ENCODE measurements around the gene NSF.

Gene NSF

GRCh38 chr17:46777943-46778915 lies 187.8 kb downstream of the NSF start:
- Histone ChIP-seq H3K4me3 (replicated peaks; ENCODE audit: insufficient read depth, low read length) (no peak overlapping the region), H3K27ac (replicated peaks) (no peak overlapping the region), H3K27me3 (ENCODE audit: insufficient read depth, poor library complexity, severe bottlenecking) (peaks cover 15% of the 10 kb centered on the region)
- no peak for TF ChIP-seq SPI1 (IDR thresholded peaks at IDR 0.05; ENCODE audit: borderline replicate concordance, low read depth)
- no peak for TF ChIP-seq CTCF (IDR thresholded peaks at IDR 0.05; ENCODE audit: insufficient read depth, low read length)
- TF ChIP-seq, protein P1, sequence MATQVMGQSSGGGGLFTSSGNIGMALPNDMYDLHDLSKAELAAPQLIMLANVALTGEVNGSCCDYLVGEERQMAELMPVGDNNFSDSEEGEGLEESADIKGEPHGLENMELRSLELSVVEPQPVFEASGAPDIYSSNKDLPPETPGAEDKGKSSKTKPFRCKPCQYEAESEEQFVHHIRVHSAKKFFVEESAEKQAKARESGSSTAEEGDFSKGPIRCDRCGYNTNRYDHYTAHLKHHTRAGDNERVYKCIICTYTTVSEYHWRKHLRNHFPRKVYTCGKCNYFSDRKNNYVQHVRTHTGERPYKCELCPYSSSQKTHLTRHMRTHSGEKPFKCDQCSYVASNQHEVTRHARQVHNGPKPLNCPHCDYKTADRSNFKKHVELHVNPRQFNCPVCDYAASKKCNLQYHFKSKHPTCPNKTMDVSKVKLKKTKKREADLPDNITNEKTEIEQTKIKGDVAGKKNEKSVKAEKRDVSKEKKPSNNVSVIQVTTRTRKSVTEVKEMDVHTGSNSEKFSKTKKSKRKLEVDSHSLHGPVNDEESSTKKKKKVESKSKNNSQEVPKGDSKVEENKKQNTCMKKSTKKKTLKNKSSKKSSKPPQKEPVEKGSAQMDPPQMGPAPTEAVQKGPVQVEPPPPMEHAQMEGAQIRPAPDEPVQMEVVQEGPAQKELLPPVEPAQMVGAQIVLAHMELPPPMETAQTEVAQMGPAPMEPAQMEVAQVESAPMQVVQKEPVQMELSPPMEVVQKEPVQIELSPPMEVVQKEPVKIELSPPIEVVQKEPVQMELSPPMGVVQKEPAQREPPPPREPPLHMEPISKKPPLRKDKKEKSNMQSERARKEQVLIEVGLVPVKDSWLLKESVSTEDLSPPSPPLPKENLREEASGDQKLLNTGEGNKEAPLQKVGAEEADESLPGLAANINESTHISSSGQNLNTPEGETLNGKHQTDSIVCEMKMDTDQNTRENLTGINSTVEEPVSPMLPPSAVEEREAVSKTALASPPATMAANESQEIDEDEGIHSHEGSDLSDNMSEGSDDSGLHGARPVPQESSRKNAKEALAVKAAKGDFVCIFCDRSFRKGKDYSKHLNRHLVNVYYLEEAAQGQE (IDR thresholded peaks at IDR 0.05; ENCODE audit: insufficient replicate concordance, low read depth): peak; percentile 79
- TF ChIP-seq POLR2AphosphoS5 (IDR thresholded peaks at IDR 0.05; ENCODE audit: low read depth): no peak
- no peak for TF ChIP-seq GABPA (IDR thresholded peaks at IDR 0.05; ENCODE audit: low read depth)
- DNase-seq (ENCODE audit: low read depth in 1 of 2, low spot score in 1 of 2): peak; percentile 7 to 37

- TF ChIP-seq, protein P1 (IDR thresholded peaks at IDR 0.05; ENCODE audit: insufficient replicate concordance, low read depth): no peak
- TF ChIP-seq SPI1 (IDR thresholded peaks at IDR 0.05; ENCODE audit: borderline replicate concordance, low read depth): no peak
- TF ChIP-seq GABPA (IDR thresholded peaks at IDR 0.05; ENCODE audit: low read depth): no peak
- no peak for TF ChIP-seq CTCF (IDR thresholded peaks at IDR 0.05; ENCODE audit: insufficient read depth, low read length)
- TF ChIP-seq POLR2AphosphoS5 (IDR thresholded peaks at IDR 0.05; ENCODE audit: low read depth): no peak
- no peak for DNase-seq (ENCODE audit: low read depth in 1 of 2, low spot score in 1 of 2)
- no peak overlapping the region for H3K27ac ChIP-seq (replicated peaks)
- peaks cover 1% of the 10 kb centered on the region for H3K27me3 ChIP-seq (ENCODE audit: insufficient read depth, poor library complexity, severe bottlenecking)
- H3K4me3 ChIP-seq (replicated peaks; ENCODE audit: insufficient read depth, low read length): no peak overlapping the region
Observed at GRCh38 chr17:46780003-46780373, 189.5 kb downstream of the NSF start.

DNA sequence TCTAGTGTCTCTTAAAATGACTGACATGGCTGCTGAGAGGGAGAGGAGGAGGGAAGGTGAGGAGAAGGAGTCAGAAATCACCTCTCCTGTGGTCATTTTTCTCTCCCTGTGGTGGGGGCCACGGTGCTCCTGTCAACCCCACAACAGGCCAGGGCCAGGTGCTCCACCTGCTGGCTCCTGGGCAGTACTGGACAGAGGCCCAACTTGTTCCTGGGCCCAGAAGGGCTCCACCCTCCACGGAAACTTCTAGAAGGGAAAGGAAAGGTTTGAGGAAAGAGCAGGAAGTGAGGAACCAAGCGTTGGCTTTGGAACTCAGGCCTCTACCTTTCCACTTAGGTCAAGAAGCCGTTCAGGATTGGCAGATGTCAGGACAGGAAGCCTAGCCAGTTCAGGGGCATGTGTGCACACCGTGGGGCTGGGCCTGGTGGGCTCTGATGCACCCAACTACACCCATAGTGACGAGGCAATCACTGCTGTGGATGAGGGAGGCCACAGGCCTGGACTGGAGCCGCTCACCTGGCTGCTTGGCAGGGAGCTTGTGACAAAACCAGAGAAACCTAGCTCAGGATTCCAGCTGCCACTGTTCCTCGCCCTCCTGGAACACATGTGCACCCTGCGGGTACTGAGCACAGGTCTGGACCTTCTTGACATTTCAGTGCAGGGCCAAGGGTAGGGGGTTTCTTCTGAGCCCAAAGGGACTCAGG lies 191.9 kb downstream of the NSF start:
- peak in 1 of 2 experiments; percentile 14 for DNase-seq (ENCODE audit: low read depth in 1 of 2, low spot score in 1 of 2)
- H3K27ac ChIP-seq (replicated peaks): no peak overlapping the region
- no peaks in the 10 kb centered on the region for H3K27me3 ChIP-seq (ENCODE audit: insufficient read depth, poor library complexity, severe bottlenecking)
- peak; percentile 38 for TF ChIP-seq CTCF (IDR thresholded peaks at IDR 0.05; ENCODE audit: insufficient read depth, low read length)
- no peak for TF ChIP-seq GABPA (IDR thresholded peaks at IDR 0.05; ENCODE audit: low read depth)
- no peak overlapping the region for H3K4me3 ChIP-seq (replicated peaks; ENCODE audit: insufficient read depth, low read length)

Data from HL-60 (cell line).